ENCODE results near the gene GPATCH11. TPM values are rescaled to one million over a fixed set of nuclear protein-coding genes. Genes with fewer than 3 reads are reported as not detected.

GPATCH11 gene
- polyA plus RNA-seq, 12 donors, result 6.2 to 12.2 (median 9.9) TPM; not detected in 1

DNA sequence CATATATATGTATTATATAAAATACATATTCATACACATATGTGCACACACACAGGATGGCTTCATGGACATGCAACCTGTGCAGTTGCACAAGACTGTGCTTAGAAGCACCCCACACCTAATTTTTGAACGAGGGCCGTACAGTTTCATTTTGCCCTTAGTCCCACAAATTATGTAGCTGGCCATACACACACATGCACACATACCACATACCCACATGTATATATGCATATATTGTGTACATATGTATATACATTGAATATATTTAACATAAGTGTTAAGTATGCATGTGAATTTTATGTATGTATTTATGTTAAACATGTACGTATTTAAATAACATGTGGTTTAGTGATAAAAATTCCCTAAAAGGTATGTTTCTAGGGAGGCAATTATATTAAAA lies 18.3 kb downstream of the GPATCH11 start:
- DNase-seq, result no peak

DNA sequence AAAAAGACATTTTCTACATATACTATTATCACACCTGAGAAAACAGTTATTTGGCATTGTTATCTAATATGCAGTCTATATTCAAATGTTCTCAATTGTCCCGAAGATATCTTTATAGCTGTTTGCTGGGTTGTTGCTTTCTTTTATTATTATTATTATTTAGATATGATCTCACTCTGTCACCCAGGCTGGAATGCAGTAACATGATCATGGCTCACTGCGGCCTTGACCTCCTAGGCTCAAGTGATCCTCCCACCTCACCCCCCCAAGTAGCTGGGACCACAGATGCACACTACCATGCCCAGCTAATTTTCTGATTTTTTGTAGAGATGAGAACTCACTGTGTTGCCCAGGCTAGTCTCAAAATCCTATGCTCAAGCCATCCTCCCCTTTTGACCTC lies 19.9 kb downstream of the GPATCH11 start:
- DNase-seq, result no peak

DNA sequence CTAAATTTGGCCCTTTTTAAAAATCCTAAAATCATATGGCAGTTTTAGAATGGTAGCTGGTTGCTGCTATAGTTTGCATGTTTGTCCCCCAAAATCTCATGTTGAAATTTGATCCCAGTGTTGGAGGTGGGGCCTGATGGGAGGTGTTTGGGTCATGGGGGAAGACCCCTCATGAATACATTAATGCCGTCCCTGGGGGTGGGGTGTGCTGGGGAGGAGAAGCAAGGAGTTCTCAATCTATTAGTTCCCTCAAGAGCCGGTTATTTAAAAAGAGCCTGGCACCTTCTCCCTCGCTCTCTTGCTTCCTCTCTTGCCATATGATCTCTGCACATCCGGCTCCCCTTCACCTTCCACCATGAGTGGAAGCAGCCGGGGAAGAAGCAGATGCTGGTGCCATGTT lies 20.8 kb downstream of the GPATCH11 start:
- no peak for DNase-seq

DNA sequence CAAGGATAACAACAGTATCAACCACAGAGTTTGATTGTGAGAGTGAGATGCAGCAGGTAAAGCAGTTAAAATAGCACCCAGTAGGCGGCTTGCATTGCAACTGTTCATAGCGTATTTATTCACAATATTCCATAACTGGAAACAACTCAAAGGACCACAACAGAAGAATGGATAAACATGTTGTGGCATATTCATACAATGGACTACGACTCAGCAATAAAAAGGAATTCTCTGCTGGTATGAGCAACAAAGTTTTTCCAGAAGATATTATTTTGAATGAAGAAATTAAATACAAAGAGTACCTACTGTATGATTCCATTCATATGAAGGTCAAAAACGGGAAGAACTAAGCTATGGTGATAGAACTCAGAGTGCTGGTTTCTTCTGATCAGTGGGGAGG lies 25.2 kb downstream of the GPATCH11 start:
- no peak for DNase-seq

DNA sequence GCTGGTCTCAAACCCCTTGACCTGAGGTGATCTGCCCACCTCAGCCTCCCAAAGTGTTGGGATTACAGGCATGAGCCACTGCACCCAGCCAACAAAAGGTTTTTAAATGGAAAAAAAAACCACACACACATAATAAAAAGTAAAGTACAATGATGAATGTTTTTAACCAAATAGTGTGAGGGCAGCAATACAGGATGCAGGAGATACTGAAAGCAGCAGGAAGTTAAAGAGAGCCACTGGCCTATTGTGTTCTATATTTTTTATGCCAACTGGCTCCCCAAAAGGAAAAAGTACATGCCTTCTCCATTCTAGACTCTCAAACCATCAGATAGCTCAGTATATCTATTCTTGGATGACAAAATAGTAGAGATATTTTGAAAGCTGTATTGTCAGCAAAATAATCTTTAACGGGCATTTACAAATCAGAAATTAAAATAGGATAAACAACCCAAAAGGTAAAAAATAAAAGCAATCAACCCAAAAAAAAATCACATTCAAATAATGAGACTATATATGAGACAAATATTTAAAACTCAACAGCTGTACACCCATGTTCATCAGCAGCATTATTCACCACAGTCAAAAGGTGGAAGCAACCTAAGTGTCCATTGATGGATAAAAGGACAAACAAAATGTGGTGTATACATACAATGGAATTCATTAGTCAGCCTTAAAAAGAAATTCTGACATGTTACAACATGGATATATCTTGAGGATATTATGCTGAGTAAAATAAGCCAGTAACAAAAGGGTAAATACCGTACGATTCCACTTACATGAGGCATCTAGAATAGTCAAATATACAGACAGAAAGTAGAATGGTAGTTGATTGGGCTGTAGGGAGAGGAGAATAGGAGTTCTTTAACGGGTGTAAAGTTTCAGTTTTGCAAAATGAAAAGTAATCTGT lies 26.2 kb downstream of the GPATCH11 start:
- DNase-seq, result no peak

DNA sequence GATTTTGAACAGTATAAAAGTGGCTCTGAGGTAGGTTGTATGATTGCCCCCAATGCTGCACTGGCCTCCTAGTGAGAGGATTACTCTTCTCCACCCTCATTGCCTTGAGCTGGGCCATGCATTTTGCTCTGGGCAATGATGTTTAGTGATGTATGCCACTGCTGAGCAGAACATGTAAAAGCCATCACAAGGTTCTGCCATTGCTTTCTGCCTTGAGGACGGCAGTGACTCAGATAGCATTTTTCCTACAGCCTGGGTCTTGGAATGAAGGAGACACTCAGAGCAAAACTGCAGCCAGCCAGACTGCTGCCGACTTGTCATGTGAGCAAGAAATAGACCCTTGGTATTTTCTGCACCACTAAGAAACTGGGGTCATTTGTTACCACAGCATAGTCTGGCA lies 27.6 kb downstream of the GPATCH11 start:
- no peak for DNase-seq

DNA sequence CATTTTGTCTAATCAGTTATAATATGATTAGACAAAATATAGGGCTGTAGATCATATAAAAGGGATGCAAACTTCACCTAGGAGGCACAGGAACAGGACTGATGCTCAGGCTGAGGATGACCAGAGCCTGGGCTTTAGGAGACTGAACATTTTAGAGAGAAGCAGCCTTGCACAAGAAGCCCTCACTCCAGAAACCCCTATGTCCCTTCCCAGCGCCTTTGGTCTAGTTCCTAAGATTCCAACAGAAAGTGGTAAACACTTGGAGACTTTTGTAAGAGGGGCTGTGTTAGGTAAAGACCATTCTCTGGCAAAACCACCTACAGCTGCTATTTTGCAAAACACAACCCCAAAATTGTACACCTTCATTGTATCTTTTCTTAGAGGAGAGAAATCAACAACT lies 33.2 kb downstream of the GPATCH11 start:
- DNase-seq, result no peak

DNA sequence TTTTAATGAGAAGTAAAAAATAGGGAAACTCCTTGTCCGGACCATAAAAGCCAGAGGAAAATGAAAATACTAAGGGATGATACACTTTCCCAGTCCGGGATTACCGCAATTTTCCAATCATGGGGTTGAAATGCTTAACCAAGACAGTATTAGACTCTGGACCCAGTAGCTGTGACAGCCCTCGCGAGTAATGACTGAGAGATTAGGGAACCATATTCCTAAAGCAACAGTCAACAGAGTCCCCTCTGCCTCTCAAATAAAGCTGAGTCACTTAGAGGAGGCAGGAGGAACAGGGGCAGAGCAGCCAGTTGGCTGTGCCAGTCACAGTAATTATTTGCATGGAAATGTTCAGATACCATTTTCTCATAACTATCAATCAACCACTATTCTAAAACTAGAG lies 34.8 kb downstream of the GPATCH11 start:
- no peak for DNase-seq

DNA sequence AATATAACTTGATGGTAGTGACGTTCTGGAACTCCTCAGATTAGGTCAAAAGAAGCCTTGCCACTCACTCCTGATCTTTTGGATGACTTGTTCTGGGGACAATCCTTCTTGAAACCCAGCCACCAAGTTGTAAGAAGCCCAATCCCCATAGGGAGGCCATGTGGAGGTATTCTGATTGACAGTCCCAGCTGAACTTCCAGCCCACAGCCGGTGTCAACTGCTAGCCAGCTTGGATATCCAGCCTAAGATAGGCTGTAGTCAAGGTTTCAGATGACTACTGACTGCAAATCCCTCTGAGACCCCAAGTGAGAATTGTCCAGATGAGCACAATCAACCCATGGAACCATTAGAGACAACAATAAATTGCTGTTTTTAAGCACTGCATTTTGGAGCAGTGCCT lies 41.1 kb downstream of the GPATCH11 start:
- peak; percentile 39 for DNase-seq

DNA sequence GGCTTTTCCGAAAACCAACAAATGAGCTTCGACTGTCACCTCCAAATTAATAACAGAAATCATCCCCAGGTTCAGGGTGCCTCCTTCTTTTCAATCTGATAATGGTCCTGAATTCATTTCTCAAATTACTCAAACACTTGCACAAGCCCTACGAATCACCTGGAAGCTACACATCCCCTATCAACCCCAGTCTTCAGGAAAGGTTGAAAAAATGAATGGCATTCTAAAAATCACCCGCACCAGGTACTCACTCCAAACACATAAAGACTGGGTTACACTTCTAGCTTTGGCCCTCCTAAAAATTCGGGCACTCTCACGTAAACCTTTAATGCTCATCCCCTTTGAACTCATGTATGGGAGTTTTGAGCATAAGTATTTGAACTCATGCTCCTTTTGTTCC lies 48.6 kb downstream of the GPATCH11 start:
- no peak for DNase-seq

DNA sequence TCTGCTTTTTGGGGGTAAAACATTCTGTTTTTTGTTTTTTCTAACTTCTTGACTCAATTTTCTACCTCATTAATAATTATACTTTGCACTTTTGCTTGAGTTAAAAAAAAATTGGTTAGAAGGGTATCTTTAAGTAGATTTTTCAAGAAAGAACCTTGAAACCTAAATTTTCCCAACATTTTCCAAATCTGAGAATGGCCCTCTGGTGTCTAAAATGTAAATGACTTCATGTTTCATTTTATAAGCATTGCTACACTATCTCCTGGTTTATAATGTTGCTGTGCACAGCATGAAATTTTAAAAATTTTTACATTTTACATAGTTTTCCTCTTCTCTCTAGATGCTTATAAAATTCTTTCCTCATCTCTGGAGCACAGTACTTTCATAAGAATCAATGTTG lies 58.2 kb downstream of the GPATCH11 start:
- no peak for DNase-seq

DNA sequence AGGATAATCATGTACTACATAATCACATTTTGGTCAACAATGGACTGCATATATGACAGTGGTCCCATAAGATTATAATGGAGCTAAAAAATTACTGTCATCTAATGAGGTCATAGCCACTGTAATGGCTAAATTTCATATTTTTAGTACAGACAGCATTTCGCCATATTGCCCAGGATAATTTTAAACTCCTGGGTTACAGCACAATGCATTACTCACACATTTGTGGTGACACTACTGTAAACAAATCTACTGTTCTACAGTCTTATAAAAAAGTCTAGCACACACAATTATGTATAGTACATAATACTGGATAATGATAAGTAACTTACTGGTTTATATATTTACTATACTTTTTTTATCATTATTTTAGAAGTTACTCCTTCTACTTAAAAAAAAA lies 59.7 kb downstream of the GPATCH11 start:
- no peak for DNase-seq

DNA sequence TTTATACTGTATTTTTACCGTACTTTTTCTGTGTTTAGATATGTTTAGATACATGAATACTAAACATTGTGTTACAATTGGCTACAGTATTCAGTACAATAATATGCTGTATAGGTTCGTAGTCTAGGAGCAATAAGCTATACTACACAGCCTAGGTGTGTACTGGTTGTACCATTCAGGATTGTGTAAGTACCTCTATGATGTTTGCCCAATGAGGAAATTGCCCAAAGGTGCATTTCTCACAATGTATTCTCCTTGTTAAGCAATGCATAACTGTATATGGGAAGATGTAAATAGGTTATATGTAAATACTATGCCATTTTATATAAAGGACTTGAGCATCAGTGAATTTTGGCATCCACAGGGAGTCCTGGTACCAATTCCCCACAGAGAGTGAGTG lies 61.7 kb downstream of the GPATCH11 start:
- DNase-seq, result no peak

DNA sequence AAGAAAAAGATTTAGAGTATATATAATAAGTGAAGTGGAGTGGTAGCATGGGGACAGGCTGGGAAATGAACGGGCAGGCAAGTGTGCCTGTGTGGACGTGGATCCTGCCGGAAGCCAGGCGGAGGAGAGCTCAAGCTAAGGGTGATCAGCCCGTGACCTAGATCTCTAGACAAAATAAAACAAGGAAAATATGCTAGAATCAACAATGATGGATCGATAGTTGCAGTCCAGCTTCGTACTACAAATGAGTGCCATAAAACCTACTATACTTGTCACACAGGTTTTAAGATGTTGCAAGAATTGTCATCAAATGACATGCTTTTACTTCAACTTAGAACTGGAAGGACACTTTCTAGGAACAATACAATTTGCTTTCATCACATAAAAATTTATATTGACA lies 64.0 kb downstream of the GPATCH11 start:
- DNase-seq, result no peak

Other genes with a start within 250 kb of the GPATCH11 start
- gene STRN, start 118.0 kb upstream of the GPATCH11 start, polyA plus RNA-seq (ENCODE audit: insufficient read length in 12 of 12), result 10 to 100 TPM in 11 of 12 donors, not detected in 1; 19.1 to 27.7 (median 24.1) TPM
- 10 to 100 TPM in 11 of 12 donors, not detected in 1; 12.1 to 20.3 (median 15.9) TPM for gene HEATR5B, start 146 bp upstream of the GPATCH11 start, polyA plus RNA-seq (ENCODE audit: insufficient read length in 12 of 12)
- 10 to 100 TPM in 11 of 12 donors, not detected in 1; 20.1 to 39.2 (median 26.6) TPM for gene EIF2AK2, start 72.5 kb downstream of the GPATCH11 start, polyA plus RNA-seq (ENCODE audit: insufficient read length in 12 of 12)
- gene SULT6B1, start 104.2 kb downstream of the GPATCH11 start, polyA plus RNA-seq (ENCODE audit: insufficient read length in 12 of 12), result not detected
- gene CEBPZOS, start 112.0 kb downstream of the GPATCH11 start, polyA plus RNA-seq (ENCODE audit: insufficient read length in 12 of 12), result 100 to 1,000 TPM in 1 of 12 donors, 10 to 100 TPM in 11; 35.5 to 166 (median 42.8) TPM
- 10 to 100 TPM in 11 of 12 donors, not detected in 1; 37.6 to 71.1 (median 42.7) TPM for gene CEBPZ, start 147.1 kb downstream of the GPATCH11 start, polyA plus RNA-seq (ENCODE audit: insufficient read length in 12 of 12)
- 10 to 100 TPM in 11 of 12 donors, not detected in 1; 11.2 to 26.1 (median 18.9) TPM for gene NDUFAF7, start 147.1 kb downstream of the GPATCH11 start, polyA plus RNA-seq (ENCODE audit: insufficient read length in 12 of 12)
- gene PRKD3, start 240.3 kb downstream of the GPATCH11 start, polyA plus RNA-seq (ENCODE audit: insufficient read length in 12 of 12), result 10 to 100 TPM in 11 of 12 donors, not detected in 1; 26.6 to 38.6 (median 33.9) TPM

Data from muscle of arm (tissue), 12 donors.